NCI-H146 treated with DMSO at 0.1 percent for 48 hours (cell line): ENCODE data around the gene MRPS10.

ENCODE experiments used
- DNase-seq: peaks from one replicate; lab custom pipeline; 2025; ENCODE audit not compliant: unreplicated experiment; lab: John Stamatoyannopoulos, UW

MRPS10 gene

DNA sequence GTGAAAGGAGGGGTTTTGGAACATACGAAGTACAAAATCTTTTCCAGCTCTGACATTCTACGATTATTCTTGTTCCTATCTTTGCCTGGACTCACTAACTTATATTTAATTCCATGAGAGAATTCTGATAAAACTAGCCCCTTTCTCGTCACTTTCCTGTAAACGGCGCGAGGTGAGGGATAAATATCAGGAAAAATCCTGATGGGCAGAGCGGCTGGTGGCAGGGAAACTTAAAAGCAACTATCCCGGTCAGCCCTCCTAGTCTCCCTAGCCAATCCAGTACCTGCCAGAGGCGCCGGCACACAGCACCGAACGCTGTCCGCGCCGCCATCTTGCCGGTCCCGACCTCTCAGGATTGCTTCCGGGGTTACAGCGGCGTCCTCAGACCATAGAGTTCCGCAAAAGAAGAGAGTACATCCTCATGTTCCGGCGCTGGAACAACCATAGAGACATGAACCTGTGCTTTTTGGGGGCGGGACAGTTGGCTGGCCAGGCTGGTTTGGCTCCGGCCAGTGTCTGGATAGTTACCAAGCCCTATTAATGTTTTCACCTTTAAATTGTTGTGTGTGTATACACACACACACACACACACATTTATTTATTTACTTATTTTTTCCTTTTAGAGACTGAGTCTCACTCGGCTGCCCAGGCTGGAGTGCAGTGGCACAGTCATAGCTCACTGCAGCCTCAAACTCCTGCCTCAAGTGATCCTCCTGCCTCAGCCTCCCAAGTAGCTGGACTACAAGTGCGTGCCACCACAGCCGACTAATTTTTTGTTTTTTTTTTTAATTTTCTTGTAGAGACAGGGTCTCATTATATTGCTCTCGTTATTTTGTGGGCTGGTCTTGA is at the start of gene MRPS10:
Gene MRPS10 (minus strand): TSS at position 343 of the 849 bp plus-strand sequence. CDS start 12 bp downstream, at position 331.
- DNase-seq, result peak; percentile 98

GRCh38 chr6:42266538-42266937 is 48.9 kb upstream of the MRPS10 start:
- no peak for DNase-seq

GRCh38 chr6:42264852-42265390 is 47.3 kb upstream of the MRPS10 start:
- no peak for DNase-seq

DNA sequence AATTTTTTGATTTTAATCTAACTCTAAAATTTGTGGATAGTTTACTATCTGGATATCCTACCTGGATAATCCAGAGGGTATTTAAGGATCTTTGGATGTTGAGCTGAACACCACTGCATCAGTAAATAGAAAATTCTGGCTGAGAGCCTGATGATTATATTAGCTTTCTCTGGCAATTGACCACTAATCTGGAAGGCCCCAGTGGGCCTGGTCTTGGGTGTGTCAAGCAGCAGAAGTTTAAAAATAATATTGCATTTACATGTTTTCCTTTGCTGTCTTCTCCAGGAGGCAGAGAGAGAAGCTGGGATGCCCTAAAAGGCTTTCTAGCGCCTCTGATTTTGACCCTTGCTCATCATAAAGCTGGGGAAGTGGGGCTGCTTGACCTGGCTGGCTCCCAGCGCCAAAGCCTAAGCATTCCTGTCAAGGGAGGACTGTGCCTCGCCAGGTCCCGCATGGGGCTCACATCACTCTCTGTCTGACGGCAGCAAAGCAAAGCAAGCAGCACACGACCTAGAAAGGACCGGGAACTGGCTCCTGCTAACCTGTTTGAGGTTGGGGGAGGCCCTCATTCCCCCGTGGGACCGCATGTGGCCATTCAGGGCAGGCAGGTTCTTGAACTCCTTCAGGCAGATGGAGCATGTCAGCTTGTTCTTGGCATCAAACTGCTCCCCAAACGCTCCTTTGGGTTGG is 46.6 kb upstream of the MRPS10 start:
- no peak for DNase-seq

GRCh38 chr6:42263165-42263728 is 45.6 kb upstream of the MRPS10 start:
- DNase-seq, result no peak

DNA sequence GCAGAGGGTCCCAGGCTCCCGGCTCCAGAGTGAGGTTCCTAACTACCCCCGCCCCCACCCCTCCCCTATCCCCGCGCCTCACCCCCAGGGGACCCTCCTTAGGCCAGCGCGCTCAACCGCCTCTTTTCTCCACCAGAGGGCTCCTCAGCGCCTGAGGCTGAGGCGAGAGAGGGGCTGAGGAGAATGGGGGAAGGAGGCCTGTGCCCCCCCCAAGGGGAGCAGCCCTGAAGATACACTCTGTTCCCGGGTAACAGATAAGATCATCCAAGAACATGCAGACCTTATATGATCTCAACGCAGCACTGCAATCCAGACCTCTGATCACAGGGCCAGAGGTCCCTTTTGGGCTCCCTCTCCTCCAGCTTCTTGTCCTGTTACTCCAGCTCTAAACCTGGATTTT is 43.3 kb upstream of the MRPS10 start:
- no peak for DNase-seq

GRCh38 chr6:42260396-42260888 is 42.8 kb upstream of the MRPS10 start:
- no peak for DNase-seq

DNA sequence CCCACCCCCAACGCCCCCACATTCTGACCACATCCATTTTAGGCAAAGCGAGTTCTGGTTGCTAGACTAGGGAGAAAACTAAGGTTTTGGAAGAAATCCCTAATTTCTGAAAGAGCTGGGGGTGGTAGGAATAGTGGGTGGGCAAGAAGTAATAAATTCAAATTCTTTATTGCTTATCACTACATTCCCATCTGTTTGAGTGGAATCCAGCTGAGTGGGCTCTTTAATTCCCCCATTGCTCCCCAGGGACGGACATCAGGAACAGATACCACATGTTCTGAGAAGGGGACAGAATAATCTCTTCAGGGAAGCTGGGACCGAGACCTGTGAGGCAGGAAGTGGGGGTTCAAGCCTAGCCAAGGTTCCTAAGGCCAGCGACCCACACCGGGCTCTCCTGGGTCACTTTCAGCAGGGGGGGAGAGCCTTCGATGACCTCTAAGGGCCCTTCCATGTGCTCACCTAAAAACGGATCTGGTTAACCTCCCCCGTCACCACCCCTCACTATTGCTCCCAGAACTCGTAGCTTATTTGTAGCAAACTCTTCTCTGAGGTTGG is 42.3 kb upstream of the MRPS10 start:
- no peak for DNase-seq

- DNase-seq, result no peak
Observed at GRCh38 chr6:42259286-42259685, 41.6 kb upstream of the MRPS10 start.

DNA sequence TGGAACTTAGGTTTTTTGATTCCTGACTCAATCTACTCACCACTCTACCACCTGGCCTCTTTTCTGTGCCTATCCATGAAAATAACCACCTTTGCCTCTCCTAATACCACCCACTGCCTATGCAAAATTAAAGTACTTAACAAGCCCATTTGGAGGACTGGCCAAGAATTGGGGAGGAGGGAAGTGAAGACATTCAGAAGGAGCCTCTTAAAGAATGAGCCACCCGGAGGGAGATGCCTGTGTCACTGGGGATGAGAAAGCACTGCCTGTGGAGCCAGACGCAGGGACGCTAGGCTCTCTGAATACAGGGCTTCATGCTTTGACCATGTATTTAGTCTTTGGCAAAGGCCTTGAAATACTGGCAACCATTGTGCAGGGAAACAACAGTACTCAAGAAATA is 40.0 kb upstream of the MRPS10 start:
- DNase-seq, result no peak

GRCh38 chr6:42257063-42257462 is 39.4 kb upstream of the MRPS10 start:
- DNase-seq, result no peak

- DNase-seq, result no peak
Observed at GRCh38 chr6:42255050-42255449, 37.4 kb upstream of the MRPS10 start.

DNA sequence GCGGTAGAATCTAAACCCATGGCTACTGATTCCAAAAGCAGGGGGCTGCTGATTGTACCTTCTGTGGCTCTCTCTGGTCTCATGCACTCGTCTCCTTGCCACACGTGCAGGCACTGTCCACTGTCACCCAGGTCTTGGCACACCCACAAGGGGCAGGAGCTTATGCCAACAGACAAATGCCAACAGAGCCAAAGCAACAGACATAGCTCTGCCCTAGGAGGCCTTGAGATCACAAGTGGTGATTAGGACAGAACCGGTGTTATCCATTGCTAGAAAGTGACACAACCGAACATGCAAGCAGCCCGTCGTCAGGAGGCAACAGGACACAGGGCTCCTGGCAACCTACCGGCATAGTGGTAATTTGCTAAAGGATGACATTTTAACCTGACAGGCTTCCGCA is 36.8 kb upstream of the MRPS10 start:
- DNase-seq, result no peak

GRCh38 chr6:42251911-42252637 is 34.4 kb upstream of the MRPS10 start:
- DNase-seq, result no peak

GRCh38 chr6:42251500-42251899 is 33.8 kb upstream of the MRPS10 start:
- no peak for DNase-seq

- peak; percentile 68 for DNase-seq
Observed at GRCh38 chr6:42250274-42250931, 32.7 kb upstream of the MRPS10 start.

GRCh38 chr6:42249279-42249678 is 31.6 kb upstream of the MRPS10 start:
- no peak for DNase-seq

DNA sequence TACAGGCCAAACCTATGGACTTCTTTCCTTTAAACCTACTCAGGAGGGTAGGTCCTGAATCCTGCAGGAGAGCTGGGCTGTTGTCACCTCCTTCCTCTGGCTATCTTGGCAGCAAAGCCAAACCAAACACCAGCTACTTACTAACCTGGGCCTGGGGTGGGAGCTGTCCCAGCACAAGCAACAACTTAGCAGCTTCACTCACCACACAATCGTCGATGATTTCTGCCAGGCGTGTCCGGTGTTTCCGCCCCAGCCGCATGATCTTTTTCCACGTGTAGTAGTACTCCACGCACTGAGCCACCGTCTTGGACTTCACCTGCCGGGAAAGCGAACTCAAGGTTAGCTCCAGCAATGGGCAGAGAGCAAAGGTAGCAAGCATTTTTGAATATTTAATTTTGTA is 25.4 kb upstream of the MRPS10 start:
- no peak for DNase-seq

DNA sequence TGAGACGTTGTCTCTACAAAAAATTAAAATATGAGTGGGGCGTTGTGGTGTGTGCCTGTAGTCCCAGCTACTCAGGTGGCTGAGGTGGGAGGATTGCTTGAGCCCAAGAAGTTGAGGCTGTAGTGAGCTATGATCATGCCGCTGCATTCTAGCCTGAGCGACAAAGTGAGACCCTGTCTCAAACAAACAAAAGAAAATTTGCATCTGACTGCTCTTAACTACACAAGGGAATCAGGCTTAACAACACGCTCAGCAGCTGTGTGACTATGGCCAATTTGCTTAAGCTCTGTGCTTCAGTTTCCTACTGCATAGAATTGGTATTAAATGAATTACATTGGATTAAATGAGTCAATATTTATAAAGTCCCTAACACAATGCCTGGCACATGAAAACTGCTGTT is 24.3 kb upstream of the MRPS10 start:
- no peak for DNase-seq

DNA sequence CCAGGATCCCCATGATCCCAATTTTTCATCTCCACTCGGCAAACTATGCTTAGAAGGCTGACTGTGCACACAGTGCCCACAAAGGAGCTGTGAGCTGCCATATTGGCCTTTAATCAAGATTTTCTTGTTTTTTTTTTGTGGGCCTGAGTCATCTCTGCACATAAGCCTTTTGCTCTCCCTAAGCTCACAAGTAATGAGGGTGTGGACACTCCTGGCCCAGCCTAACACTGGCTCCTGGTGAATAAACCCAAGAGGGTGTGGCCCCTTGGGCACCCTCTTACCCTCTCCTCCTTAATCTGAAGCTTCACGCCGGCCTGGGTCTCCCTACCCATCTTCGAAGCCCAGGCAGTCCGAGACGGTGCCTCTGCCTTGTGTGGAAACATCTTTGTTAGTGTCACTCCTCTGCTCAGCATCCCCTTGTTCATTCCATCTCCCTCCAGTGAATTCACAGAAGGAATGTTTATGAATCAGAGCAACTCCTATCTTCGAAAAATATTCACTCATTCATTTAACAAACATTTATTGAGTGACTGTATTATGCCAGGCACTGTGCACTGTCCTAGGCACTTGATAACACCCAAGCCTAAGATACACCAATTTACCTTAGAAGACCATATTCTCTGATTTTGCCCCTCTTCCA is 22.2 kb upstream of the MRPS10 start:
- no peak for DNase-seq
